T-helper 22 cell (primary cell): ENCODE results near the gene HTT-AS.
A peak's percentile ranks its signal among the peaks of the same experiment; 100 is the strongest.
"Not testable (repeated sequence)": the region's sequence is repeated elsewhere in the genome, so short reads cannot be mapped to it uniquely, and the experiment has no call there.

Experiments
- DNase-seq: peaks from one replicate; pipeline ENCODE4 v3.0.0-alpha.2; 2020; ENCODE audit warnings: low read depth

HTT-AS gene

DNA sequence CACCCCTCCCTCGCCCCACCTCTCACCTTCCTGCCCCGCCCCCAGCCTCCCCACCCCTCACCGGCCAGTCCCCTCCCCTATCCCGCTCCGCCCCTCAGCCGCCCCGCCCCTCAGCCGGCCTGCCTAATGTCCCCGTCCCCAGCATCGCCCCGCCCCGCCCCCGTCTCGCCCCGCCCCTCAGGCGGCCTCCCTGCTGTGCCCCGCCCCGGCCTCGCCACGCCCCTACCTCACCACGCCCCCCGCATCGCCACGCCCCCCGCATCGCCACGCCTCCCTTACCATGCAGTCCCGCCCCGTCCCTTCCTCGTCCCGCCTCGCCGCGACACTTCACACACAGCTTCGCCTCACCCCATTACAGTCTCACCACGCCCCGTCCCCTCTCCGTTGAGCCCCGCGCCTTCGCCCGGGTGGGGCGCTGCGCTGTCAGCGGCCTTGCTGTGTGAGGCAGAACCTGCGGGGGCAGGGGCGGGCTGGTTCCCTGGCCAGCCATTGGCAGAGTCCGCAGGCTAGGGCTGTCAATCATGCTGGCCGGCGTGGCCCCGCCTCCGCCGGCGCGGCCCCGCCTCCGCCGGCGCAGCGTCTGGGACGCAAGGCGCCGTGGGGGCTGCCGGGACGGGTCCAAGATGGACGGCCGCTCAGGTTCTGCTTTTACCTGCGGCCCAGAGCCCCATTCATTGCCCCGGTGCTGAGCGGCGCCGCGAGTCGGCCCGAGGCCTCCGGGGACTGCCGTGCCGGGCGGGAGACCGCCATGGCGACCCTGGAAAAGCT, at the start of gene HTT-AS, which contains the start of gene HTT:
Gene HTT-AS, minus strand, starts transcription at position 461 of the 768 bp plus-strand sequence.
Gene HTT, plus strand, starts transcription at position 604 of the 768 bp plus-strand sequence. Its CDS starts 145 bp downstream, at position 749.
- peak; percentile 95 for DNase-seq

DNA sequence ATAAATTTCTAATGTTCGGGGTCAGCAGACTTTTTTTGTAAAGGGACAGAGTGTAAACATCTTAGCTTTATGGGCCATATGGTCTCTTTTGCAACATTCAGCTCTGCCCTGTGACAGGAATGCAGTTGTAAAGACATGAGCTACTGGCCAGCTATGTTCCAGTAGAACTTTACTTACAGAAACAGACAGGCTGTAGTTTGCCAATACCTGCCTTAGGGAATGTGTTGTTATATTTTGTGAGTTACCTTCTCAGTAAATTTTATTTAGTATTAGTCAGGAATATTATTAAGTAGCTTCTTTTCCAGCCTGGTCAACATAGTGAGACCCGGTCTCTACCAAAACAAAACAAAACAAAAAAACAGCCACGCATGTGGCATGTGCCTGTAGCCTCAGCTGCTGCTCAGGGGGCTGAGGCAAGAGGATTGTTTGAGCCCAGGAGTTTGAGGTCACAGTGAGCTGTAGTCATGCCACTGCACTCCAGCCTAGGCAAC, 48.9 kb upstream of the HTT-AS start:
- no peak for DNase-seq

DNA sequence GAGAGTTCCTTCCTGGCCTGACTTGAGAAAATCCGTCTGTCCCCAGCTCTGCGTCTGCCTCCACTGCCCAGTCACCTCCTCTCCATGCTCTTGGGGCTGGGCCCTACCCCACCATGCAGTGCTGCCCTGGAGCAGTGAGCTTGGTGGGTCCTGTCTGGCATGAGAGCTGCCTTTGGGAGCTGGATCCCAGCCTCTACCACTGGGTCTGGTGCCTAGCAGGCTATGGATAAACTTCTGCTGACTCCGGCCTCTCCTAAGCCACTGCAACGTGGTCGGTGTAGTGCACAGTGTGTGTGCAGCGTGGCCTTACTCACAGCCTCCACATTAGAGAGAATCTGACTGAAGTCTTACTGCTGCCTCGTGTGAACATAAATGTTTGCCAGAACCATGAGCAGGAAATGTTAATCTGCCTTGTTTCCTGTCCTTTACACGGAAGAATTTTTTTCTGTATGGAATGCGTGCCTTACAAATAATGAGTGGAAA, 47.8 kb upstream of the HTT-AS start:
- no peak for DNase-seq

DNA sequence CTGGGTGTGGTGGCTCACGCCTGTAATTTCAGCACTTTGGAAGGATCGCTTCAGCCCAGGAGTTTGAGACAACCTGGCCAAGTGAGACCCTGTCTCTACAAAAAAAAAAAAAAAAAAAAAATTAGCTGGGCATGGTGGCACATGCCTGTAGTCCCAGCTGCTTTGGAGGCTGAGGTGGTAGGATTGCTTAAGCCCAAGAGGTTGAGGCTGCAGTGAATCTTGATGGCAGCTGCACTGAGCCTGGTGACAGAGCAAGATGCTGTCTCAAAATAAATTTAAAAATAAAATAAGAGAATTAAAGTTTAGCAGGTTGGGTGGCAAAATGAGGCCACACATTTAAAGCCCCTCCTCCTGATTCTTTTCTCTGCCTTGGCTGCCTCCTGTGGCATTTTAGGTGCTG, 47.3 kb upstream of the HTT-AS start:
- DNase-seq, result no peak

DNA sequence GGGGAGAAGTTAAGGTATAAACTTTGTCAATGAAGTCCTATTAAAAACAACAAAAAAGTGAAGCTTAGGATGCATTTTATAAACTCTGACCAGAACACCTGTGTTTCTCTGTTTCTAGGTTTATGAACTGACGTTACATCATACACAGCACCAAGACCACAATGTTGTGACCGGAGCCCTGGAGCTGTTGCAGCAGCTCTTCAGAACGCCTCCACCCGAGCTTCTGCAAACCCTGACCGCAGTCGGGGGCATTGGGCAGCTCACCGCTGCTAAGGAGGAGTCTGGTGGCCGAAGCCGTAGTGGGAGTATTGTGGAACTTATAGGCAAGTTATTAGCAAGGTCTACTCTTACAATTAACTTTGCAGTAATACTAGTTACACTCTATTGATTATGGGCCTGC, 46.8 kb upstream of the HTT-AS start:
- DNase-seq, result no peak

DNA sequence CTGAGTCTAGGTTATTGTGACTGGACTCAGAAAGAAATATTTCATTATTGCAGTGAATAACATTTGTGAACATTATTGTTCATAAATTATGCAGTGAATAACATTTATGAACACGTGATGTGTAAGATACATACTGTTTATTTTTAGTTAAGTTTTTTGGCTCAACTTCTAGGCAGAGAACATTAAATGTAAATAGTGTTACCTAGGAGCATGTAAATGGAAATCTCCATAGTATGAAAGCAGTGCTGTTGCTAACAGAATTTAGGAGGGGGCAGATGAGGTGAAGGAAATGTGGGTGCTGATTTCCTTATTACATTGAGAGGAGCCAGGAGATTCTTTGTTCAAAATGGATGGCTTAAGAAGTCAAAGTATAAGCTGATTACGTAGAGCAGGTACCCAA, 45.1 kb upstream of the HTT-AS start:
- DNase-seq, result no peak

DNA sequence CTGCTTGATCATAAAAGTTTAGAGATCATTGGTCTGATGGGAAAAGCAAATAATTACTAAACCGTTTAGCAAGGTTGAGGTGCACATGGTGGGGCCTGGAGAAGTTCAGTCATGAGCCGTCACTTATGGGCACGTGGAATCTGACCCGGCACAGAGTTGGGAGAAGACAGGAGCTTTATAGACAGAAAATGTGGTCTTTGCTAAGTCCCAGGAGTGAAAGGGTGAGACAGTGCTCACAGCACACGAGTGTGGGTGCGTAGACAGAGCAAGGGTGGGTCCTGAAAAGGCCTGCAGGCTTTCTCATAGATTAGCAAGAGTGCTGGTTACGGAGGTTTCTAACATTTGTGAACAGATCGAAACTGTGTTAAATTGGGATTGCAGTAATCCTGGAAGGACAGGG, 44.0 kb upstream of the HTT-AS start:
- DNase-seq, result no peak

DNA sequence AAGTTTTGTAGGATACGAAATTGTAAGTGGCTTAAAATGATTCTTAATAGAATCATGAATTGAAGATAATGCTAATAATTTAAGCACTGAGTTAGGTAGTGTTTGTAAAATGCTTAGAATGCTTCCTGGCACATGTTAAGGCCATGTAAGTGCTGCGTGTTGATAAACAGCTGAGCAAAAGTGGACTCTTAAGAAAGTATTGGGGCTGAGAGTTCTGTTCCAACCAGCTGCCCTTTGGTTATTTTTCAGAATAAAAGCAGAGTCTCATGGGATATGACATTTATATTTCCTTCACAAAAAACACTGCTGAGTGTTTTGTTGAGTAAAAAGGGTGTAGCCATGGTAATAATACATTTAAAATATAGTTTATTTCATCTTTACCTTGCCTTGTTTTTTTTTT, 42.6 kb upstream of the HTT-AS start:
- DNase-seq, result no peak

DNA sequence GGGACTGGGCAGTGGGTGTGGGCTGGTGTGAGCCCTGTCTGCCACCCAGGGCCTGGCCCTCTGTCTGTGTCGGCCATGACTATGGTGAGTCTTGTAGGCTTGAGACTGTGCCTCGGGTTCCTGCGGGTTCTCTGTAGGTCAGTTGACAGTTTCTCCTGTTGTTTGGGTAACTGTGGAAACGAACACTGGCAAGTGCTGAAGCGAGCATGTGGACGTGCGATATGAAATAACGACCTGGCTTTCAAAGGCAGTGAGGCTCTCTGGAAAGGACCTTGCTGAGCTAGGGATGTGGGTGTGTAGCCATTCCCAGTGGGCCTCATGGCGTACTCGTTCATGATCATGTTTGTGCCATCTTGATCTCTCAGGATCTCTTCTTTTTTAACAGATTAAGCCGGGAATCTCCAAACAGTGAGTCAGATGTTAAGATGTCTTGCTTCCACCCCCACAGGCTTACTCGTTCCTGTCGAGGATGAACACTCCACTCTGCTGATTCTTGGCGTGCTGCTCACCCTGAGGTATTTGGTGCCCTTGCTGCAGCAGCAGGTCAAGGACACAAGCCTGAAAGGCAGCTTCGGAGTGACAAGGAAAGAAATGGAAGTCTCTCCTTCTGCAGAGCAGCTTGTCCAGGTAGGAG, 41.4 kb upstream of the HTT-AS start:
- no peak for DNase-seq

DNA sequence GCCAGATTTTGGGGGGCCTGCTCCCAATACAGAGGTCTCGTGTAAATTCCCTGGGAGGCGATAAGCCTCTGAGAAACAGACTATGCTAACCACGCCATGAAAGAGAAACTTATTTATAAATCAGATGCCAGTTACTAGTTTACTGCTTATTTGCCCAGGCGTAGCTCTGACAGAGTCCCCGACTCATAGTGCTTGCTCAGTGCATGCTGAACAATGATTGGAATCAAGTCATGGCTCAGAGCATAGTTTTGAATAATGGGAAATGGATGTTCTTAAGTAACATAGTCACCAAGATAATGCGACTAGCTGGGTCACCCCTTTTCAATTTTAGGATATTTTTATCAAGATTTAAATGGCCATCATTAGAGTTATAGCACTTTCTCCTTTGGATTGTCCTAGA, 40.0 kb upstream of the HTT-AS start:
- DNase-seq, result no peak

DNA sequence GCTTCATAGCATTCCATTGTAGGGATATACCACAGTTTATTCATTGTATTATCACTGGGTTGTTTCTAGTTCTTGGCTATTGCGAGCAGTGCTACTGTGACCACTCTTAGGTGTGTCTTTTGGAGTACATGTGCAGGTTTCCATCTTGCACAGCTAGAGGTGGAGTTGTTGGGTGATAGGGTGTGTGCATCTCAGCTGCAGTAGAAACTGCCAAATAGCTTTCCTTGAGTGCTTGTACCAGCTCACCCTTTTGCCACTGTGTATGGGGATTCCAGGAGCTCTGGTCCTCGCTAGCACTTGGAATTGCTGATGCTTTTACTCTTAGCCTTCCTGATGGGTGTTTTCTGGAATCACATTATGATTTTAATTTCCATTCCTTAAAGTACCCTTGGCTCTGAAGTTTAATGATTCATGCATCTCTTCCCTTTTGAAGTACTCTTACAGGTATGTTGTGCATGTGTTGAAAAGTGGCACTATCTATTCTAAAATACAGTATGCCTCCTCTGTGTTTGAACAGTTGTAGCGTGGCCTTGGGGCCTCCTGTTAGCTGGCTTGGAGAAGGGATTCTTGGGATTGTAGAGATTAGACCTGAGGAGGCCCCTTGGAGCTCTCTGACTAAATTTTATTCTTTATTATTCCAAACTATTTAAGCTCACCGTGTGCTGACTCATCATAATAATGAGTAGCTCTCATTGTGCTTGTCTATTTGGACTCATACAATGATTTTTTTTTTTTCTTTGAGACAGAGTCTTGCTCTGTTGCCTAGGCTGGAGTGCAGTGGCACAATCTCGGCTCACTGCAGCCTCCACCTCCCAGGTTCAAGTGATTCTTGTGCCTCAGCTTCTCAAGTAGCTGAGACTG, 38.5 kb upstream of the HTT-AS start:
- no peak for DNase-seq

DNA sequence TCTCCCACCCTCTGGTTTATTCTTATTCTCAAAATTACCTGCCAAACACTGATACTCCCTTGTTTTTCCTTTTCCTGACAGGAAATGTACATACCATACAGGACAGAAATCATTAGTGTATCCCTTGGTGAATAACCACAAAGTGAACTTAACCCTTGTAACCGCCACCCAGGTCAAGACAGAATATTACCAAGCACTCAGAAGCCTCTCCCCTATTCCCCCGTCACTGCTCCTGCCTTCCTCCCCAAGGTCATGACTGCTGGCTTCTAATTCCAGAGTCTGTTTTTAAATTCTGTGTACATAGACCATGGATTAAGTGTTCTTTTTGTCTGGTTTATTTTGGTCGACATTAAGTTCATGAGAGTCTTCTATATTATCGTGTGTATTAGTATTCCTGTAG, 37.9 kb upstream of the HTT-AS start:
- no peak for DNase-seq

DNA sequence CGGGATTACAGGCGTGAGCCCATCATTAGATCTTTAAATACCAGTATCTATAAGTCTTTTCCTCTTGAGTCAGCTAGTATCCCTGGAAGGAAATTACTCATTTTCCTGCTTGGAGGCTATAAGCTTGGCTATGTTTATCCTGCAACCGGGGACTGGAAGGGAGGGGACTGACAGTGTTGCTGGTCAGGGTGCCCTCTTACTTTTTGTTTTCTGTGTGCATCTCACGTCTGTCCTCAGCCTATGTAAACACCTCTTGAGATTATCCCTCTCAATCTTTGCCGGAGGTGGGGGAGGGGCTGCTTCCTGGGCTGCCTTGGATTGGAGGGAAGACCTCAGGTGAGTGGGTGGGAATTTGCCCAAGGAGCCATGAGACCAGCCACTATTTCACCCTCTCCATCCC, 37.1 kb upstream of the HTT-AS start:
- DNase-seq, result no peak

DNA sequence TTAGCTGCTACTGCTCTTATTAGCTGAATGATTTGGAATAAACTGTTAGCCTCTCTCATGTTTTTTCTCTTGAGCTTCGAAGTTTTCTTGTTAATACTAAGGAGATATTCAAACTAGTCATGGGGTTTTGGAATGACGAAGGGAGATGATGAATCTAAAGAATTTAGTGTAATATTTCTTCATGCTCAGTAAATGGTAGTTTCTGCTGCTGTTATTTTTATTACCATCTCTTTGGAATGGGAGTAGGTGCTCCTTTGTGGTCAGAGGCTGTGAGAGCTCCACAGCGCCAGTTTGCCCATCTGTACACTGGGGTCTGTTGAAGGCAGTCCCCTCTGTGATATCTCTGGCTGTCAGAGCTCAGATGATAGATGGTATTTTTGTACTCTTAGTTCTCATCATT, 33.9 kb upstream of the HTT-AS start:
- no peak for DNase-seq

DNA sequence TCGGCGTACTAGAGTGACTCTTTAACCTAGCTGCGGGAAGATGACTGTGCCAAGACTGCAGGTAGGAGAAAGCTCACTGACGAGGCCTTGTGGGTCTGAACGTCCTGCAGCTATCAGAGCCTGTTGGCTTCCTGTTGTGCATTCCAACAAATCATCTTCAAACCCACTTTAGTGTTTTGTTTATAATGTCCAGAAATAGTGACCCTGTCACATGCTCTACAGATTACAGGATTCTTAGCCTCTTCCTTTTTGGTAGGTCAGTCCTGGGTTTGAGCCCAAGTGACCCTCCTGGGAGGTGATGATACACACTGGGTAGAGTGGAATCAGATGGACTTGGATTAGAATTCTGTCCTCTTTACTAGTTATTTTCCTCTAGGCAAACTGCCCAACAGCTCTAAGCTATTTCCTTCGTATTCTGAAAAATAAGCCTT, 33.4 kb upstream of the HTT-AS start:
- no peak for DNase-seq

DNA sequence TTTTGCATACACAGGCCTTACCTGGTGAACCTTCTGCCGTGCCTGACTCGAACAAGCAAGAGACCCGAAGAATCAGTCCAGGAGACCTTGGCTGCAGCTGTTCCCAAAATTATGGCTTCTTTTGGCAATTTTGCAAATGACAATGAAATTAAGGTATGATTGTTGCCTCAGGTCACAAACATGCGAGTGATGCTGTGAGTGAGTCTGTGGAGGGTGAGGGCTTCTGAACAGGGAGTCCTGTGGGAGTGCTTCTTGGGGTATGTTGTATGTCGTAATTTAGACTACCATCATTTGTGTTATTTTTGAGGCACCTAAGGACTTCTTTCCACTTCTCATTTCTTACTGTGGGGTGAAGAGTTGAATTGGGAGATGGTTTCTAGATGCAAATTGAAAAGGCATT, 32.9 kb upstream of the HTT-AS start:
- DNase-seq, result no peak

DNA sequence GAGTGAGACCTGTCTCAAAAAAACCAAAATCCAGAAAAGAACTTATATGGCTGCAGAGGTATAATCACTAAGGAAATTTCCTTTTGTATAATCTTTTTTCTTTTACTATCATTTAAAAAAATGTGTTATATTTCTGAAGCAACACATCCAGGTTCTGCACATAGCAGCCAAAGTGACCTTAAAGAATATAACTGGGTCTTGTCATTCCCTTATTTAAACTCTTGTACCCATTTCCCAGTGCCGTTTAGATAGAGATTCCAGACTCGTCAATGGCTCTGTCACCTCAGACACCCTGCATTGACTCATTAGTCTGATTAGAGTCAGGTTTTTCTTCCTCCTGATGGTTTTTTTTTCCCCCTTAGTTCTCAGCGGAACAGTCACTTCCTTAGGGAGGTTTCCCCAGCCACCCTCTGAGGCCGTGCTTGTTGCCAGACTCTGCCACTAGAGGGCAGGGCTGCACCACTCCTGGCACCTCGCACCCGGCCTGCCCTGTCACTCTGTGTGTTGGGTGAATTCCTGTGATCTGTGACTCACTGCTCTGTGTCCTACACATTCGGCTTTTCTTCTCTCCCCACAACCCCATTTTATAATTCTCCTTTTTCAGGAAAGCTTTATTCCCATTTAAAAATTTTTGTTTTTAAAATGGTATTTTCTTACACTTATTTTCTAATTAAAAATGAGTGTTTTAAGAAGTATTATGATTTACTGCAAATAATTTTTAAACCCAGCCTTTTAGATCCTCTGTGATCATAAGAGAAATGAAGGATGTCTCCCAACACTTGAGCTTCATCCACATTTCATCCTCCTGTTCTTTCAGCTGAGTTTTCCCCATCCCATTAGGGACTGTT, 32.2 kb upstream of the HTT-AS start:
- peak; percentile 59 for DNase-seq

DNA sequence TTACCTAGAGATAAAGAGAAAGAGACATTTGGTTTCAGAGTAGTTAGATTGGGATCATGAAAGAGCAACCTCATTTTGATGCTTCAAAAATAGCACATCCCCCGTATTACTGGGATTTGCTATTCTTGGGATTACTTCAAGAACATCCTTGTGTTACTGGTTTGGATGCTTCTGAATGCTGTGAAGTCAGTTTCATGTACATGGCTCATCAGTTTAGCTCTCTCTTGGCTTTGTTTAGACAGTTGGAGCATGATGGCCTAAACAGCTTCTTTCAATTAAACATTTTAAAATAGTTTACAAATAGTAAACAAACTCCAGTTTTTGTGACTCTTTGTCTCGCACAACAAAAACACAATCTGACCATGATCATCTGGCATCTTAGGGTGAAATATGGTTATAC, 24.0 kb upstream of the HTT-AS start:
- no peak for DNase-seq

DNA sequence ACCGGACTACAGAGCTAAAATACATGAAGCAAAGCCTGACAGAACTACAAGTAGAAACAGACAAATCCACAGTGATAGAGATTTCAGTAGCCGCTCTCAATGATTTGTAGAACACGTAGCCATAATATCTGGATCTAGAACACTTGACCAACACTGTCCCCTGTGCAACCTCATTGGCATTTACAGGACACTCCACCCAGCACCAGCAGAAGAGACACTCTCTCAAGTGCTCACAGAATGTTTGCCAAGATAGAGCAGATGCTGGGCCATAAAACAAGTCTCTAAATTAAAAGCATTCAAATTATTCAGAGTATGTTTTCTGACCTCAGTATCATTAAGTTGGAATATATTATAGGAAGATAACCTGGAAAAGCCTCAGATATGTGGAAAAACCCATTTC, 21.9 kb upstream of the HTT-AS start:
- DNase-seq, result no peak

DNA sequence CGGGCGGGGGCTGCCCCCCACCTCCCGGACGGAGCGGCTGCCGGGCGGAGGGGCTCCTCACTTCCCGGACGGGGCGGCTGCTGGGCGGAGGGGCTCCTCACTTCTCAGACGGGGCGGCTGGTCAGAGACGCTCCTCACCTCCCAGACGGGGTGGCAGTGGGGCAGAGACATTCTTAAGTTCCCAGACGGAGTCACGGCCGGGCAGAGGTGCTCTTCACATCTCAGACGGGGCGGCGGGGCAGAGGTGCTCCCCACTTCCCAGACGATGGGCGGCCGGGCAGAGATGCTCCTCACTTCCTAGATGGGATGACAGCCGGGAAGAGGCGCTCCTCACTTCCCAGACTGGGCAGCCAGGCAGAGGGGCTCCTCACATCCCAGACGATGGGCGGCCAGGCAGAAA, 20.4 kb upstream of the HTT-AS start:
- DNase-seq, result not testable (repeated sequence)

DNA sequence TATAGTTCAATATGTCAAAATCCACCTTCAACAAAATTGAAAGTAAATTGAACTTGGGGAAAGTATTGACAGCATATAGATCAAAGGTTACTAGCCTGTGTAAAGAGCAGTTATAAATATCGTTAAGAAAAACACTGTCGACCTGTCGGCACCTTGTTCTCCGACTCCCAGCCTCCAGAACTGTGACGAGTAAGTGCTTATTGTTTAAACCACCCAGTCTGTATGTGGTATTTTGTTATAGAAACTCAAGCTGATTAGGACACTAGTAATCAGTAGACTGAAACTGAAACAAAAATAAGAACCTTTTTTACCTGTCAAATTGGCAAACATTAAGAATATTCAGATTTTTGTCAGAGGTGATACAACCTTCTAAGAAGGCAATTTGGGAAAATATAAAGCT, 17.1 kb upstream of the HTT-AS start:
- no peak for DNase-seq
